Activated CD4-positive, alpha-beta T cell treated with anti-CD3 and anti-CD28 coated beads for 36 hours (primary cell): ENCODE data around the gene WDR5. TPM values are rescaled to one million over a fixed set of nuclear protein-coding genes. Genes with fewer than 3 reads are reported as not detected.
A peak's percentile ranks its signal among the peaks of the same experiment; 100 is the strongest.

ENCODE experiments used
- ATAC-seq: fragments of 200-7000 bp; cut with Tn5 transposase; one replicate; pipeline ENCODE4 v1.10.0; 2021; ENCODE audit warnings: mild to moderate bottlenecking, moderate library complexity
- CTCF ChIA-PET: fragments of 350-600 bp; sonication (Branson Sonifier 250); formaldehyde crosslinking; loops from one replicate; lab custom pipeline; 2021; ENCODE audit warnings: antibody characterized with exemption; lab: Charles Lee
- POLR2A ChIA-PET: fragments of 350-600 bp; sonication (Branson Sonifier 250); formaldehyde crosslinking; loops from one replicate; lab custom pipeline; 2021; ENCODE audit warnings: antibody characterized with exemption, inconsistent platforms; lab: Charles Lee
- DNase-seq: peaks from one replicate; pipeline ENCODE4 v3.0.0-alpha.2; 2020
- H3K27ac Mint-ChIP-seq: one replicate; pipeline ENCODE4 v1.8.0; 2021; ENCODE audit warnings: mixed read lengths
- H3K27me3 Mint-ChIP-seq: one replicate; pipeline ENCODE4 v1.8.0; 2021; ENCODE audit warnings: mixed read lengths
- H3K36me3 Mint-ChIP-seq: one replicate; pipeline ENCODE4 v1.8.0; 2021; ENCODE audit warnings: low read depth, mixed read lengths
- H3K4me1 Mint-ChIP-seq: one replicate; pipeline ENCODE4 v1.8.0; 2021; ENCODE audit warnings: mixed read lengths
- H3K4me3 Mint-ChIP-seq: one replicate; pipeline ENCODE4 v1.8.0; 2021; ENCODE audit warnings: mild to moderate bottlenecking, moderate library complexity, mixed read lengths
- H3K9me3 Mint-ChIP-seq: one replicate; pipeline ENCODE4 v1.8.0; 2021; ENCODE audit warnings: low read depth, mixed read lengths
- intact Hi-C, 2 experiments: fragments of 100-400 bp; cut with DNase I in 1 of 2; cut with micrococcal nuclease in 1 of 2; formaldehyde crosslinking; loops; one replicate each; pipeline versions ENCODE4 v1.14.2 to v1.15.1; 2022 to 2024; cut with DNase I, micrococcal nuclease
- total RNA-seq, 2 experiments: library from RNA; stranded (reverse); gene quantifications; one replicate each; pipeline ENCODE4 v1.2.3, GENCODE V29; 2021

WDR5 gene
- total RNA-seq, 2 experiments from 2014 or later: 51.4 to 59.2 TPM

DNA sequence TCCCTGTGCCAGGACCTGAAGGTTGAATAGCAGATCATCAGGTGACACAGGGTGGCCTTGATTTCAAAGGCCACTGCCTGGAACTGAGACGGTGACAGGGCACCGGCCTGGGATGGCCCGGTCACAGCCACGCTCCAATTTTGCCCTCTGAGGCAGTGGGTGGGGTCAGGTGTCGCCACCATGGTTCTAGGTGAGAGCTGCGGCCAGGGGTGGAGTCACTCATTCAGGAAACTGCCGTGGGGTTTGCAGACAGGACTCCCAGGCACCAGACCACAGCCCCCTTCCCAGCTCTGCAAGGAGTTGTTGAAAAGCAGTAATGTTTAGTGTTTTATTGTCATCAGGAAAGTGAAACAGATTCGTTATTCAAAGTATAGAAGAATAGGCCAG lies 45.8 kb downstream of the WDR5 start:
- no peak overlapping the region for H3K27ac Mint-ChIP-seq
- ATAC-seq: peak; percentile 15
- intact Hi-C loops: no loop called here
- H3K4me1 Mint-ChIP-seq: peaks cover 28% of the 10 kb centered on the region
- no peaks in the 10 kb centered on the region for H3K36me3 Mint-ChIP-seq
- no peak overlapping the region for H3K4me3 Mint-ChIP-seq
- H3K9me3 Mint-ChIP-seq: peaks cover 4% of the 10 kb centered on the region
- H3K27me3 Mint-ChIP-seq: no peaks in the 10 kb centered on the region
- DNase-seq: no peak
- ChIA-PET CTCF (no interaction called here), POLR2A (no interaction called here)

DNA sequence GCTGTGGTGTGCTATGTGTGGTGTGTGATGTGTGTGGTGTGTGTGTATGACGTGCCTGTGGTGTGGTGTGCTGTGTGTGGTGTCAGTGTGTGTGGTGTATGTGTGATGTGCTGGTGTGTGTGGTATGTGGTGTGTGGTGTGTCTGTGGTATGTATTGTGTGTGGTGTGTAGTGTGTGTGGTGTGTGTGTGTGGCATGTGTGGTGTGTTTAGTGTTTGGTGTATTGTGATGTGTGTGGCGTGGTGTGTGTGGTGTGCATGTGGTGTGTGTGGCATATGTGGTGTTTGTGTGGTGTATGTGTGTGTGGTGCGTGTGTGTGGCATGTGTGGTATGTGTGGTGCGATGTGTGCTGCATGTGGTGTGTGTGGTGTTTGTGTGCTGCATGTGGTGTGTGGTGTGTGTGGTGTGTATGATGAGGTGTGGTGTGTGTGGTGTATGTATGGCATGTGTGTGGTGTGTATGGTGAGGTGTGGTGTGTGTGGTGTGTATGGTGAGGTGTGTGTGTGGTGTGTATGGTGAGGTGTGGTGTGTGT lies 46.7 kb downstream of the WDR5 start:
- Mint-ChIP-seq H3K4me3 (no peak overlapping the region), H3K4me1 (peaks cover 28% of the 10 kb centered on the region), H3K9me3 (peaks cover 4% of the 10 kb centered on the region), H3K36me3 (no peaks in the 10 kb centered on the region), H3K27ac (peak overlapping the region; percentile 22), H3K27me3 (no peaks in the 10 kb centered on the region)
- ATAC-seq: no peak
- intact Hi-C loops: no loop called here
- ChIA-PET POLR2A (no interaction called here), CTCF (interaction anchor here (0.6 kb wide), 1 partner anchor 45 kb away, joined by 3 read pairs; no protein-coding TSS in a partner anchor)
- no peak for DNase-seq

DNA sequence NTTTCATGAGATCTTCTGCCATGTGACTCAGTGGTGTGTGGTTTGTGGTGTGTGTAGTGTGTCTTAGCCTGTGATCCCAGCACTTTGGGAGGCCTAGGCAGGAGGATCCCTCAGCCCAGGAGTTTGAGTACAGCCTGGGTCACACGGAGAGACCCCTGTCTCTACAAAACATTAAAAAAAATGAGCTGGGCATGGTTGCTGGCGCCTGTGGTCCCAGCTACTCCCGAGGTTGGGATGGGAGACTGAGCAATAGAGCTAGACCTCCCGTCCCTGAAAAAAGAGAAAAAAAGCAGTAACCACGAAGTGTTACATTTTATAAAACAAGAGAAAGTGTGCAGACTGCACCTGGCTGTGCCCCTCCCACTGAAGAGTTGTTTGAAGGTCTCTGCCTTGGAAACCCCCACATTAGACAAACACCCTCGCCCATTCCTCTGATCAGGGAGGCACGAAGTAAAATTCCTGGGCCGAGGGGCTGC lies 49.7 kb downstream of the WDR5 start:
- no peaks in the 10 kb centered on the region for H3K27me3 Mint-ChIP-seq
- no peak overlapping the region for H3K27ac Mint-ChIP-seq
- POLR2A ChIA-PET: interaction anchor here (0.6 to 1.0 kb wide), 2 partner anchors 206 to 1319 kb away, joined by 3 read pairs; no protein-coding TSS in a partner anchor
- ATAC-seq (peak; percentile 61), DNase-seq (peak; percentile 61)
- peaks cover 28% of the 10 kb centered on the region for H3K4me1 Mint-ChIP-seq
- intact Hi-C loops: no loop called here
- peaks cover 4% of the 10 kb centered on the region for H3K9me3 Mint-ChIP-seq
- no peaks in the 10 kb centered on the region for H3K36me3 Mint-ChIP-seq
- no peak overlapping the region for H3K4me3 Mint-ChIP-seq
- CTCF ChIA-PET: interaction anchor here (1.0 kb wide), 1 partner anchor 14 kb away, joined by 3 read pairs; no protein-coding TSS in a partner anchor

- no peaks in the 10 kb centered on the region for H3K27me3 Mint-ChIP-seq
- intact Hi-C loops: no loop called here
- H3K9me3 Mint-ChIP-seq: peaks cover 4% of the 10 kb centered on the region
- CTCF ChIA-PET: interaction anchor here (1.0 kb wide), 1 partner anchor 15 kb away, joined by 3 read pairs; no protein-coding TSS in a partner anchor
- peak; percentile 2 for DNase-seq
- peaks cover 24% of the 10 kb centered on the region for H3K4me1 Mint-ChIP-seq
- H3K36me3 Mint-ChIP-seq: no peaks in the 10 kb centered on the region
- no peak for ATAC-seq
- no peak overlapping the region for H3K4me3 Mint-ChIP-seq
- POLR2A ChIA-PET: interaction anchor here (1.0 kb wide), 1 partner anchor 205 kb away, joined by 3 read pairs; no protein-coding TSS in a partner anchor
- H3K27ac Mint-ChIP-seq: no peak overlapping the region
Observed at GRCh38 chr9:134186471-134187109, 50.7 kb downstream of the WDR5 start.

- no peak for ATAC-seq
- H3K9me3 Mint-ChIP-seq: peaks cover 4% of the 10 kb centered on the region
- peaks cover 19% of the 10 kb centered on the region for H3K4me1 Mint-ChIP-seq
- POLR2A ChIA-PET: no interaction called here
- no peaks in the 10 kb centered on the region for H3K36me3 Mint-ChIP-seq
- no peaks in the 10 kb centered on the region for H3K27me3 Mint-ChIP-seq
- no peak overlapping the region for H3K4me3 Mint-ChIP-seq
- intact Hi-C loops: no loop called here
- CTCF ChIA-PET: no interaction called here
- H3K27ac Mint-ChIP-seq: no peak overlapping the region
- DNase-seq: peak; percentile 20
Observed at GRCh38 chr9:134187110-134187531, 51.2 kb downstream of the WDR5 start.

DNA sequence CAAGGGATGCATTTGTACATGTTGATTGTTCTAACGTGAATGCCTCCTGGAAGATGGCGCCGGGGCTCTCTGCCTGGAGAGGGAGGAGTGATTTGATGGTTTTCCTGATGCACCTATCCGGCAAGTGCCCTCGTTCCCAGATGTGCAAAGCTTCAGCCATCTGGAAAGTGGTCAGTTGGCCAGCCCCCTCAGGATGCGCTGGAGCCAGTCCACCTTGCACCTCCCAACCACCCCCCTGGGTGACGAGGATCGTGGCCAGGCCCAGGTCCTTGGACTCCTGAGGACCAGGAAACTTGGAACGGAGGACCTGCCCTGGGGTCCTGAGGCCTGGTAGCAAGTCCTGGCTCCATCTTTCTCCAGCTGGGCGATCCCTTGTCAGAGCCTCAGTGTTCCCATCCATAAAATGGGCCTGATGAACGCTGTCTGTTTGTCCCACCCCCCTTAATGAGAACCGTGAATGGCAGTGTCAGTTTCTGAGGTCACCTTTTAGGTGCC lies 52.1 kb downstream of the WDR5 start:
- no peaks in the 10 kb centered on the region for H3K27me3 Mint-ChIP-seq
- DNase-seq: peak; percentile 3
- H3K9me3 Mint-ChIP-seq: no peaks in the 10 kb centered on the region
- ChIA-PET POLR2A (no interaction called here), CTCF (no interaction called here)
- ATAC-seq: no peak
- intact Hi-C loops: no loop called here
- no peak overlapping the region for H3K27ac Mint-ChIP-seq
- H3K36me3 Mint-ChIP-seq: no peaks in the 10 kb centered on the region
- no peak overlapping the region for H3K4me3 Mint-ChIP-seq
- H3K4me1 Mint-ChIP-seq: peaks cover 11% of the 10 kb centered on the region

DNA sequence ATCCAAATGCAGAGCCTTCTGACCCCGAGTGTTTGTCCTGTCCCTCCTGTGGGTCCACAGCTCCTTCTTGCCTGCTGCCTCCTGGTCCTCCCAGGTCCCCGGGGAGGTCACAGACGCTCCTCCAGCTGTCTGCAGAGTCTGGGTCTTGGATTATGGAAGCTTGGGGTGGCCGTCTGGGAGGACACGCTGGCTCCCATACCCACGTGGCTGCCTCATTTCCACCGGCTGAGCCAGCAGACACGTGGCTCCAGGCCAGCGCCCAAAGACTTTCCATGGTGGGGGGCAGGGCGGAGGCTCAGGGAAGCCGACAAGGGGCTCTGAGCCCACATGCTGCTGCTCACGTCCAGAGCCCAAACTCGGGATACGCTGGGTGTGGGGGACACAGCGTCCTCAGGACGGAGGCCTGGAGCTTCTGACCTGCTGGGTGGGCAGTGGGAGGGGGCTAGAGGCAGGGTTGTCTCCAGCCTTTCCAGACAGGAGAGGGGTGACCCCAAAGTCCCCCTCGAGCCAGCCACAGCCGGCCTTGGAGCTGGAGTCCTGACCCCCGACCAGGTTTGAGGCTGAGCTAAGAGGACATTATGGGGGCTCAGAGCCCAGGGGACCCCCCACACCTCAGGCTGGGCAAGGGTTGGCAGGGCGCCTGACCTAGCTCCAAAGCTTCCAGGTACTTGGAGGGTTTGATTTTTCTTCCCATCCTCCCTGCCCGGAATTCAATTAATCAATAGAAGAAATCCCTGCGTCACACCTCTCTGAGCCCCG lies 52.7 kb downstream of the WDR5 start:
- ChIA-PET POLR2A (no interaction called here), CTCF (no interaction called here)
- intact Hi-C loops: no loop called here
- no peak for ATAC-seq
- Mint-ChIP-seq H3K27ac (no peak overlapping the region), H3K4me1 (peaks cover 11% of the 10 kb centered on the region), H3K4me3 (no peak overlapping the region), H3K36me3 (no peaks in the 10 kb centered on the region), H3K9me3 (no peaks in the 10 kb centered on the region), H3K27me3 (no peaks in the 10 kb centered on the region)
- peak; percentile 3 for DNase-seq

GRCh38 chr9:134189145-134189469 lies 53.2 kb downstream of the WDR5 start:
- Mint-ChIP-seq H3K36me3 (no peaks in the 10 kb centered on the region), H3K4me1 (peaks cover 11% of the 10 kb centered on the region), H3K4me3 (no peak overlapping the region), H3K9me3 (no peaks in the 10 kb centered on the region), H3K27me3 (no peaks in the 10 kb centered on the region), H3K27ac (no peak overlapping the region)
- DNase-seq (no peak), ATAC-seq (no peak)
- intact Hi-C loops: no loop called here
- ChIA-PET CTCF (no interaction called here), POLR2A (no interaction called here)

DNA sequence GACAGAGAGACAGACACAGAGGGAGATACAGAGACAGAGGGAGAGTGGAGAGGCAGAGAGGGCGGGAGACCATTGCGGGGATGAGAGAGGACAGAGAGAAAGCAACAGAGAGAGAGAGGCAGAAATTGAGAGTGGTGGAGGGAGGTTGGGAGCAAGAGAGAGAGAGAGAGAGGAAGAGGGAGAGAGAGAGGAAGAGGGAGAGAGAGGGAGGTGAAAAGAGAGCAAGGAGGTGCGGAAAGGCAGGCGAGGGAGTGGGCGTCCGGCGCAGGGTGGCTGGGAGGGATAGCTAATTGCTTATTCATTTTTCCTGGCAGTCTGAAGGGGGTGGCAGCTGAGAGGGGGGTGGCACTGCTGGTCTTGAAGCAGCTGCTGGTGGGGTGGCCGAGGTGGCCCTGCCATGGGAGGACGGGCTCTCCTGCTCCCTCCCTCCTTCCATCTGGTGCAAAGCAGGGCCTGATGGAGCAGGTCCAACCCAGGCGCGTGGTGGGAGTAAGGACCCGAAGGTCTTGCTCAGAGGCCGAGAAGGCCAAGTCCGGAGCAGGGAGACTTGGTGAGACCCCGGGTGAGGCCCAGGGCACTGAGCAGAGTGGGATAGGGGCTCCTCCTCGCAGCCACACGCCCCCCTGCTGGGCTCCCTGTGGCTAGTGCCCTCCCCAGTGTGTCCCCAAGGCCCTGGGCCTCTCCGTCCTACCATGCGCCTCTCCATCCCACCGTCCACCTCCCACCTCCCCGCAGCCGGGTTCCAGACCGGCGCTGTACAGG lies 53.8 kb downstream of the WDR5 start:
- intact Hi-C loops: no loop called here
- no peak overlapping the region for H3K27ac Mint-ChIP-seq
- no peak overlapping the region for H3K4me3 Mint-ChIP-seq
- H3K27me3 Mint-ChIP-seq: no peaks in the 10 kb centered on the region
- H3K36me3 Mint-ChIP-seq: no peaks in the 10 kb centered on the region
- DNase-seq (no peak), ATAC-seq (no peak)
- H3K9me3 Mint-ChIP-seq: no peaks in the 10 kb centered on the region
- H3K4me1 Mint-ChIP-seq: peaks cover 11% of the 10 kb centered on the region
- CTCF ChIA-PET: interaction anchor here (0.6 kb wide), 1 partner anchor 913 kb away, joined by 3 read pairs; no protein-coding TSS in a partner anchor
- POLR2A ChIA-PET: no interaction called here

GRCh38 chr9:134190232-134191121 lies 54.6 kb downstream of the WDR5 start:
- peaks cover 13% of the 10 kb centered on the region for H3K4me1 Mint-ChIP-seq
- intact Hi-C loops: no loop called here
- H3K9me3 Mint-ChIP-seq: no peaks in the 10 kb centered on the region
- ChIA-PET CTCF (interaction anchor here (0.6 kb wide), 1 partner anchor 914 kb away, joined by 3 read pairs; no protein-coding TSS in a partner anchor), POLR2A (no interaction called here)
- H3K4me3 Mint-ChIP-seq: no peak overlapping the region
- H3K27me3 Mint-ChIP-seq: no peaks in the 10 kb centered on the region
- H3K36me3 Mint-ChIP-seq: no peaks in the 10 kb centered on the region
- H3K27ac Mint-ChIP-seq: no peak overlapping the region
- DNase-seq (no peak), ATAC-seq (no peak)
